AG04450 (cell line): ENCODE results near the gene MTFR2. TPM values are rescaled to one million over a fixed set of nuclear protein-coding genes. Genes with fewer than 3 reads are reported as not detected.
A peak's percentile ranks its signal among the peaks of the same experiment; 100 is the strongest.

Source experiments
- CTCF ChIA-PET: fragments of 300-600, 350-600 bp; formaldehyde crosslinking; extraction: SDS; loops from one replicate; lab custom pipeline; 2022; ENCODE audit warnings: antibody characterized with exemption, inconsistent platforms; lab: Charles Lee
- POLR2A ChIA-PET: fragments of 350-600 bp; formaldehyde crosslinking; extraction: SDS; loops from one replicate; lab custom pipeline; 2021; ENCODE audit warnings: antibody characterized with exemption, inconsistent platforms; lab: Yijun Ruan, JAX
- DNase-seq: peaks from one replicate; pipeline ENCODE4 v3.0.0-alpha.2; 2011; ENCODE audit warnings: low read depth, low spot score
- H3K27ac ChIP-seq: one replicate; pipeline ENCODE4 v1.5.1; 2012; ENCODE audit warnings: low read depth, low read length, control low read depth
- H3K27me3 ChIP-seq: one replicate; pipeline ENCODE4 v1.6.0; 2012; ENCODE audit warnings: low read length; ENCODE audit not compliant: control insufficient read depth, insufficient read depth
- H3K4me3 ChIP-seq: 2 replicates; pipeline ENCODE4 v1.5.1; 2011; ENCODE audit warnings: mild to moderate bottlenecking, low read depth, low read length, control low read depth
- H3K9me3 ChIP-seq: 2 replicates; pipeline ENCODE4 v1.5.1; 2012; ENCODE audit warnings: low read length; ENCODE audit not compliant: control insufficient read depth, insufficient read depth
- polyA plus RNA-seq: library from polyadenylated mRNA; depleted of rRNA; stranded (reverse); fragments of >200 nt; gene quantifications from 2 replicates; pipeline ENCODE4 v1.2.3, GENCODE V29; 2011
- TF ChIP-seq, protein P1 (sequence below): IDR thresholded peaks from 2 replicates; pipeline ENCODE4 v1.5.1; 2011; ENCODE audit warnings: low read depth, low read length, control low read depth, inconsistent platforms

Gene MTFR2
- polyA plus RNA-seq, 1 experiment, result 3.3 TPM

DNA sequence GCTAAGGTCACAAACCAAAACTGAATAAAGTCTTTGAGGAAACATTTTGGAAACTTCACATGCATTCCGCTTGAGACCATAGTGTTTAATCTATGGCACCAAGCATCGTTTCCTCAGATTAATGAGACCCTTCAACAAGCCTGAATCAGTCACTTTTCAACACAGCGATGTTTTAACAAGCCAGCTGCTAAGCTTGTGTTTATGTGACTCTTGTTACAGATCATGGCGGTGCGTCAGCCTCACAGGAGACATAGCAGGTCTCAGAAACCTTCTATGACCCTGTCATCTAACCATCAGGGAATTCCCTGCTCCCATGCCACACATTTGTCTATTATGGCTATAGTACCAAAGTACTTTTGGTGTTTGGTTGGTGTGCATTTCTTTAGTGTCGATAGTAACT lies 57.2 kb downstream of the MTFR2 start:
- ChIA-PET CTCF (no interaction called here), POLR2A (no interaction called here)
- no peaks in the 10 kb centered on the region for H3K27me3 ChIP-seq
- no peak overlapping the region for H3K4me3 ChIP-seq
- no peak overlapping the region for H3K27ac ChIP-seq
- peak; percentile 18 for DNase-seq
- peaks cover 3% of the 10 kb centered on the region; the same call in 1 of the 2 replicates for H3K9me3 ChIP-seq
- TF ChIP-seq, protein P1, sequence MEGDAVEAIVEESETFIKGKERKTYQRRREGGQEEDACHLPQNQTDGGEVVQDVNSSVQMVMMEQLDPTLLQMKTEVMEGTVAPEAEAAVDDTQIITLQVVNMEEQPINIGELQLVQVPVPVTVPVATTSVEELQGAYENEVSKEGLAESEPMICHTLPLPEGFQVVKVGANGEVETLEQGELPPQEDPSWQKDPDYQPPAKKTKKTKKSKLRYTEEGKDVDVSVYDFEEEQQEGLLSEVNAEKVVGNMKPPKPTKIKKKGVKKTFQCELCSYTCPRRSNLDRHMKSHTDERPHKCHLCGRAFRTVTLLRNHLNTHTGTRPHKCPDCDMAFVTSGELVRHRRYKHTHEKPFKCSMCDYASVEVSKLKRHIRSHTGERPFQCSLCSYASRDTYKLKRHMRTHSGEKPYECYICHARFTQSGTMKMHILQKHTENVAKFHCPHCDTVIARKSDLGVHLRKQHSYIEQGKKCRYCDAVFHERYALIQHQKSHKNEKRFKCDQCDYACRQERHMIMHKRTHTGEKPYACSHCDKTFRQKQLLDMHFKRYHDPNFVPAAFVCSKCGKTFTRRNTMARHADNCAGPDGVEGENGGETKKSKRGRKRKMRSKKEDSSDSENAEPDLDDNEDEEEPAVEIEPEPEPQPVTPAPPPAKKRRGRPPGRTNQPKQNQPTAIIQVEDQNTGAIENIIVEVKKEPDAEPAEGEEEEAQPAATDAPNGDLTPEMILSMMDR, result no peak

DNA sequence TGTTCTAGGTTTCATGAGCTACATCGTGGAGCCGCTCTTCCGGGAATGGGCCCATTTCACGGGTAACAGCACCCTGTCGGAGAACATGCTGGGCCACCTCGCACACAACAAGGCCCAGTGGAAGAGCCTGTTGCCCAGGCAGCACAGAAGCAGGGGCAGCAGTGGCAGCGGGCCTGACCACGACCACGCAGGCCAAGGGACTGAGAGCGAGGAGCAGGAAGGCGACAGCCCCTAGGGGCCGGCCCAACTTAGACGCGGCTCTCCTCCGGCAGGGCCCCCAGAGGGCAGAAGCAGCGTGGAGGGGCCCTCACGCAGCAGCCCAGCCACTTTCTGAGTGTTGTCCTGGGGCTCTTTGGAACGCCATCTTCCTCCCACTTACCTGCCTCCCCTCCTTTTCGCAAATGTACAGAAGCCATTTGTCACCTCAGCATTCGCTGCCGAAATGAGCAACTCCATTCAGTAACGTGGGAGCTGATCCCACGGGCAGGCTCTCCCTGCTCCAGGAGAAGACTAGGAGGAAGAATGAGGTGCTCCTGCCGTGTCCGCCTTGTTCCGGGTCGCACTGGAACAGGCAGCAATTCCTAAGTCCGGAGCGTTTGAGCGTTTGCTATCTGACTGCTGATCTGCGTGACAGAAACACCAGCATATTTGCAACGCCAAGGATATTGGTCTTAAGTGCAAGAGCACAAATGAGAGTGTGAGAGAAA lies 58.4 kb downstream of the MTFR2 start:
- POLR2A ChIA-PET, result no interaction called here
- Histone ChIP-seq H3K9me3 (peaks cover 3% of the 10 kb centered on the region; the same call in 1 of the 2 replicates), H3K27ac (no peak overlapping the region), H3K4me3 (no peak overlapping the region), H3K27me3 (no peaks in the 10 kb centered on the region)
- no peak for DNase-seq
- CTCF ChIA-PET, result no interaction called here
- TF ChIP-seq, protein P1, result no peak

DNA sequence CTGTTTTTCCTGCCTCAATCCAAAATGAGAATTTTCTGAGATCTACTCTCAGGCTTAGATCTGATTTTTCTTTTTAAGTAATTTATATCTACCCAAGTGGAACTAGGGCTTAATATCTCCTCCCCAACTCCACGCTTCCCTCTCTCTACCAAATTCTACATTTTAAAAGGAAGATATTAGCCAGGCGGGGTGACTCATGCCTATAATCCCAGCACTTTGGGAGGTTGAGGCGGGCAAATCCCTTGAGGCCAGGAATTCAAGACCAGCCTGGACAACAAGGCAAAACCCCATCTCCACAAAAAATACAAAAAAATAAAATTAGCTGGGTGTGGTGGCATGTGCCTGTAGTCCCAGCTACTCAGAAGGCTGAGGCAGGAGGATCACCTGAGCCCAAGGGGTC lies 61.0 kb downstream of the MTFR2 start:
- ChIA-PET POLR2A (no interaction called here), CTCF (interaction anchor here (0.6 to 1.0 kb wide), 2 partner anchors 15 to 37 kb away, joined by 3 read pairs; no protein-coding TSS in a partner anchor)
- H3K27ac ChIP-seq, result no peak overlapping the region
- no peak overlapping the region for H3K4me3 ChIP-seq
- DNase-seq, result no peak
- TF ChIP-seq, protein P1, result no peak
- H3K9me3 ChIP-seq, result peaks cover 3% of the 10 kb centered on the region; the same call in 1 of the 2 replicates
- H3K27me3 ChIP-seq, result no peaks in the 10 kb centered on the region

DNA sequence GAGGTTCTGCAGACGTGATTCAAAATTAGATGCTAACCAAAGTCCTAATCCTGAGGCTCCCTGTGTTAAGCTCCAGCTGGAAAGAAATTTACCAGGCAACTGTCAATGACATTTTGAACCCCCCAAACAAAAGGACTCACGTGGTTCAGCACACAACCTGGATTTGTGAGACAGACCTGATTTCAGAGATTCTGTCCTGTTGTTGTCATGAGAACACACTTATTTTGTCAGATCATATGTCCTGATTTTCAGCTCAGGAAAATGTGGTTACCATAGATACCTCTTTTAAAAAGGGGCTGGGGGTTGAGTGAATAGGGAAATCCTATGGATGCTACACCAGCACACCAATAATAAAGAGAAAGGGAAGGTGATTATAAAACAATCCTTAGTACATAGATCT lies 61.6 kb downstream of the MTFR2 start:
- TF ChIP-seq, protein P1, result no peak
- ChIA-PET CTCF (interaction anchor here (0.7 kb wide), 1 partner anchor 37 kb away, joined by 3 read pairs; no protein-coding TSS in a partner anchor), POLR2A (no interaction called here)
- no peak overlapping the region for H3K27ac ChIP-seq
- H3K27me3 ChIP-seq, result no peaks in the 10 kb centered on the region
- H3K4me3 ChIP-seq, result no peak overlapping the region
- peaks cover 3% of the 10 kb centered on the region; the same call in 1 of the 2 replicates for H3K9me3 ChIP-seq
- no peak for DNase-seq

DNA sequence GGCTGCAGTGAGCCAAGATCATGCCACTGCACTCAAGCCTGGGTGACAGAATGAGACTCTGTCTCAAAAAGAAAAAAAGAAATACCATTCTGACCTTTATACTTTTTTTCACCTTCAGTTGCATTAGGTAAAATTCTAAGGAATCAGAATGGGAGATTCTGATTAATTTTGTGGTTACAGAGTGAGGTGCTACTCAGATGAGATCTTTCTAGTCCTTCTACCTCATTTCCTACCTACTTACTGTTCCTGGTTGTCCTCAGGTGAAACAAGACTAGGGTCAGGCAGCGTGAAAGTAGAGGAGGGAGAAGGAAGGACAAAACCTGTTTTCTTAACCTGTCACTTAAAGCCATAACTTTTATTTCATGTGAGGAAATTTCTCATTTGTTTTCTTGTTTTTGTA lies 63.7 kb downstream of the MTFR2 start:
- TF ChIP-seq, protein P1, result no peak
- no peak overlapping the region for H3K27ac ChIP-seq
- ChIA-PET POLR2A (no interaction called here), CTCF (no interaction called here)
- no peaks in the 10 kb centered on the region for H3K9me3 ChIP-seq
- no peak for DNase-seq
- no peak overlapping the region for H3K4me3 ChIP-seq
- no peaks in the 10 kb centered on the region for H3K27me3 ChIP-seq
